ENCODE data around the gene GAB4. TPM values are rescaled to one million over a fixed set of nuclear protein-coding genes. Genes with fewer than 3 reads are reported as not detected.

The GAB4 gene
- total RNA-seq, 2 experiments from 2014 or later = not detected

- Mint-ChIP-seq H3K27ac (no peak overlapping the region), H3K4me3 (no peak overlapping the region), H3K27me3 (peaks cover 4% of the 10 kb centered on the region), H3K4me1 (ENCODE audit: low read depth) (peaks cover 4% of the 10 kb centered on the region), H3K9me3 (no peaks in the 10 kb centered on the region), H3K36me3 (ENCODE audit: low read depth) (no peaks in the 10 kb centered on the region)
- ChIA-PET CTCF (no interaction called here), POLR2A (no interaction called here)
- intact Hi-C loops (cut with micrococcal nuclease) = loop anchor here (10.0 kb wide), 1 partner anchor 77 kb away; no protein-coding TSS in a partner anchor
- ATAC-seq = no peak
- no peak for TF ChIP-seq CTCF (IDR thresholded peaks at IDR 0.05)
- DNase-seq = no peak
Observed at GRCh38 chr22:16967453-16968217, 40.4 kb downstream of the GAB4 start.

GRCh38 chr22:16966251-16966650, 41.8 kb downstream of the GAB4 start:
- no peak overlapping the region for H3K27ac Mint-ChIP-seq
- intact Hi-C loops (cut with micrococcal nuclease) = loop anchor here (10.0 kb wide), 1 partner anchor 79 kb away; no protein-coding TSS in a partner anchor
- no peak overlapping the region for H3K4me3 Mint-ChIP-seq
- H3K4me1 Mint-ChIP-seq (ENCODE audit: low read depth) = peaks cover 4% of the 10 kb centered on the region
- ChIA-PET POLR2A (no interaction called here), CTCF (no interaction called here)
- no peaks in the 10 kb centered on the region for H3K27me3 Mint-ChIP-seq
- no peaks in the 10 kb centered on the region for H3K36me3 Mint-ChIP-seq (ENCODE audit: low read depth)
- H3K9me3 Mint-ChIP-seq = no peaks in the 10 kb centered on the region
- DNase-seq = no peak
- no peak for ATAC-seq
- no peak for TF ChIP-seq CTCF (IDR thresholded peaks at IDR 0.05)

- H3K4me3 Mint-ChIP-seq = no peak overlapping the region
- DNase-seq = no peak
- POLR2A ChIA-PET = no interaction called here
- no peaks in the 10 kb centered on the region for H3K9me3 Mint-ChIP-seq
- H3K27ac Mint-ChIP-seq = no peak overlapping the region
- CTCF ChIA-PET = interaction anchor here (1.1 kb wide), 1 partner anchor 93 kb away, joined by 3 read pairs; no protein-coding TSS in a partner anchor
- intact Hi-C loops (cut with micrococcal nuclease) = loop anchor here (10.0 kb wide), 1 partner anchor 79 kb away; no protein-coding TSS in a partner anchor
- no peaks in the 10 kb centered on the region for H3K36me3 Mint-ChIP-seq (ENCODE audit: low read depth)
- no peak for TF ChIP-seq CTCF (IDR thresholded peaks at IDR 0.05)
- H3K4me1 Mint-ChIP-seq (ENCODE audit: low read depth) = peaks cover 3% of the 10 kb centered on the region
- no peaks in the 10 kb centered on the region for H3K27me3 Mint-ChIP-seq
- ATAC-seq = no peak
Observed at GRCh38 chr22:16965560-16965959, 42.5 kb downstream of the GAB4 start.

DNA sequence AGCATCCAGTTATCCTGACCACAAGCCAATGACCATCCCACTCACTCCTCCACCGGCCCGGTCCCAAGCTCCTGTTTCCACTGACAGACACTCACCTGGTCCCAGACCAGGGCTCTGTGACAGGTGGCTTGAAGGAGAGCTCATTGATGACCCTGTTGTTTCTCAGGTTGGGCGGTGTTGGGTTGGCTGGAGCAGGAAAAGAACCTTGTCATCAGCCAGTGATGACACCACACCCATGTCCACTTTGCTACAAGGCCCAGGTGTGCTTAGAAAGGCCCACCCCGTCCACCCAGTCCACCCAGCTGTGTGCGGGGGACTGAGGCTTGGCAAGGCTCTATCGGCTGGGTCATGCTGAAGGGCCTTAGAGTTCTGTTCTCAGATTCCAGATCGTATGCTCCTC, 42.9 kb downstream of the GAB4 start:
- intact Hi-C loops (cut with micrococcal nuclease) = loop anchor here (10.0 kb wide), 1 partner anchor 80 kb away; no protein-coding TSS in a partner anchor

More for the DNA sequence above, 42.9 kb downstream of the GAB4 start:
- Mint-ChIP-seq H3K27me3 (no peaks in the 10 kb centered on the region), H3K36me3 (ENCODE audit: low read depth) (no peaks in the 10 kb centered on the region), H3K9me3 (no peaks in the 10 kb centered on the region), H3K27ac (no peak overlapping the region), H3K4me3 (no peak overlapping the region), H3K4me1 (ENCODE audit: low read depth) (no peaks in the 10 kb centered on the region)
- DNase-seq (no peak), ATAC-seq (no peak)
- TF ChIP-seq CTCF (IDR thresholded peaks at IDR 0.05) = no peak
- ChIA-PET CTCF (interaction anchor here (1.1 kb wide), 1 partner anchor 93 kb away, joined by 3 read pairs; no protein-coding TSS in a partner anchor), POLR2A (interaction anchor here (0.8 kb wide), 1 partner anchor 32 kb away, joined by 3 read pairs; no protein-coding TSS in a partner anchor)
